ENCODE measurements around the gene FA2H. TPM values are rescaled to one million over a fixed set of nuclear protein-coding genes. Genes with fewer than 3 reads are reported as not detected.
A peak's percentile ranks its signal among the peaks of the same experiment; 100 is the strongest.

Gene FA2H
- polyA plus RNA-seq, 3 donors = 2.6 to 3.7 (median 2.9) TPM

DNA sequence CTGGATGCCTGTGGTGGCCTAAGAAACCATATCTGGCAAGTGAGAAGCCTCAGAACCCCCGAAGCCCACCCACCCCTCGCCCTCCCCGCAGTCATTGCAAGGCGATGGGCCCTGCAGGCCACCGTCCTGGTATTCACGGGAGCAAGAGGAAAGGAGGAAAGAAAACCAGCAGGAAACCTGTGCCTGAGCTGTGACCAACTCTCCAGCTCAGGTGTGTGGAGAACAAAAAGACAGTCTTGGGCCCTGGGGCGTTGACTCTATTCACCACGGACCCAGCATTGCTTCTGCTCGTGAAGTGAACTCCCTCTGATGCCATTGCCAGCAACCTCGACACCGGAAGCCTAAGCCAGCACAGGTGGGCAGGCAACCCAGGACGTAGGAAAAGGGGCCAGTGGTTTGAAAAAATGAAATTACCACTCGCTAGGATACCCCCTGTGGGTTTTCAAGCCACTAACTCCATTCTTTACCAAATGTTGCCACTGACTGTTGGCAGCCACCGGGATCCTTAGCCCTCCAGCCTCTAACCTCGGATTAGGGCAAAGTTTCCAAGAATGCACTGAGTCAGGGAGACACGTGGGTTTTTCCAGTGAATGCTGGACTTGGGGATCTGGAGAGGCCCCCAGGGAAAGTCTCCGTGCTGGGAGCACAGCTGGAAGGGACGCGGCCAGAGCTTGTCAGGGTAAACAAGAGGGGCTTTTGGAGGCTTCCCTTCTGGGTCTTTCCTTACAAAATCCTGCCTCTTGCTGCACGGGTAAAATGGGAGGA, 25.1 kb downstream of the FA2H start:
- no peak for DNase-seq (ENCODE audit: extremely low read depth in 1 of 11, low read depth in 9 of 11, low spot score in 4 of 11)

DNA sequence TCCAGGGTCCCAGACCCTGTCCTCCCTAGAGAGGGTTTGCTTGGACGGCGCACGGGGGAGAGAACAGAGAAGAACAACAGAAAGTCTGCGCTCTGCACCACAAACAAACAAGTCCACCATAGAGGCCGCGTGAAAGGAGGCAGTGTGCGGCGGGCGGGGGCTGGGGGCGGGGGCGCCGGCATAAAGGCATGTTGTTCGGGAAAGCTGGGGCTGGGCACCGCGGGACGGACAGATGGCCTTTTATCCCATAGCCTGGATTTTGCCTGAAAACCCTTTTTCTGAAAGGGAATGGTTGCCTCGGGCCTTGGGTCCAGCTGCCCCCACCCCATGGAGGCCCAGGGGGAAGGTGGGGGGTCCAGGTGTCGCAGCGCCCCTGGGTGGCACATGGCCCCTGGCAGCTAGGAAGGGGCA, 26.0 kb downstream of the FA2H start:
- DNase-seq (ENCODE audit: extremely low read depth in 1 of 11, low read depth in 9 of 11, low spot score in 4 of 11) = no peak

DNA sequence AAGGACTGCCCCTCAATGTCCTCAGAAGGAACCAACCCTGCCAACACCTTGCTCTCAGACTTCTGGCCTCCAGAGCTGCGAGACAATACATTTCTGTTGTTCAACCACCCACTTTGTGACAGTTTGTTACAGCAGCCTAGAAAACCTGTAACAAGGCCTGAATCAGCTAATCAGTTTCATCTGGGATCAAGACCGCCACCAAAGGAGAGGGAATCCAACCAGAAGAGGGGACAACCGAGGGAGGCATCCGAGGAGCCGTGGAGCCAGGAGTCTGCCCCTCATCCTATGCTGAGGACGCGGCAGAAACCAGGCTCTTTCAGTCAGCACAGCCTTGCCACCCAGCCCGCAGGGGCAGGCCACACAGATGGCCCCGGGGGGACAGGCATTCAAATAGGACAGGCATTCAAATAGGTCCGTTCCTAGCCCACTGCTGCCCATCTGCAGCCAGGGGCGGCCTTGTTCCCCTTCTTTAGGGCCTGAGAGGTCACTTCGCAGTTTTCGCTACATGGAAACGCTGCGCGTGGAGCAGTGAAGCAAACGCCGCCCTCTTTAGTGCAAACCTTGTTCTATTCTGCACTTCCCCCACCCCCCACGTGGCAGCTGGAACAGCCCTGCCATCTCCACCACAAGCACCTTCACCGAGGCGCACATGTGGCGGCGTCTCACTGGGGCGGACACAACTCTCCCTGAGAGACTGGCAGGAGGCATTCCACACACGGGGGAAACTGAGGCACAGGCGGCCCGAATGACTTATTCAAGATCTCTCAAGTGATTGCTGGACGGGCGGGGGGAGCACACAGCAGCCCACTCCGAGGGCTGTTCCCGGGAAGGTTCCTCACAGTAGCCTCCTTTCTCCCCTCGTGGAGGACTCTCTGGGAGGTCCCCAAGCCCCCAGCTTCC, 26.7 kb downstream of the FA2H start:
- no peak for DNase-seq (ENCODE audit: extremely low read depth in 1 of 11, low read depth in 9 of 11, low spot score in 4 of 11)

DNA sequence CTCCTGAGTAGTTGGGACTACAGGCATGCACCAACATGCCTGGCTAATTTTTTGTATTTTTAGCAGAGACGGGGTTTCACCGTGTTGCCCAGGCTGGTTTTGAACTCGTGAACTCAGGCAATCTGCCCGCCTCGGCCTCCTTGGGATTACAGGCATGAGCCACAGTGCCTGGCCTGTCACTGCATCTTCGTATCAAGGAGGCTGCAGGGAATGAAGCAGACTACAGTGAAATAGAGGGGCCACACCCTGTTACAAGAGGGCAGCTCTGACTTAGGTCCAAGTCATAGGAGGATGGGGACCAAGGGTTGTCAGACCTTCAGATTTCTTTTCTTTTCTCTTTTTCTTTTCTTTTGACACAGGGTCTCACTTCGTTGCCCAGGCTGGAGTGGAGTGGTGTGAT, 28.7 kb downstream of the FA2H start:
- DNase-seq (ENCODE audit: extremely low read depth in 1 of 11, low read depth in 9 of 11, low spot score in 4 of 11) = no peak

DNA sequence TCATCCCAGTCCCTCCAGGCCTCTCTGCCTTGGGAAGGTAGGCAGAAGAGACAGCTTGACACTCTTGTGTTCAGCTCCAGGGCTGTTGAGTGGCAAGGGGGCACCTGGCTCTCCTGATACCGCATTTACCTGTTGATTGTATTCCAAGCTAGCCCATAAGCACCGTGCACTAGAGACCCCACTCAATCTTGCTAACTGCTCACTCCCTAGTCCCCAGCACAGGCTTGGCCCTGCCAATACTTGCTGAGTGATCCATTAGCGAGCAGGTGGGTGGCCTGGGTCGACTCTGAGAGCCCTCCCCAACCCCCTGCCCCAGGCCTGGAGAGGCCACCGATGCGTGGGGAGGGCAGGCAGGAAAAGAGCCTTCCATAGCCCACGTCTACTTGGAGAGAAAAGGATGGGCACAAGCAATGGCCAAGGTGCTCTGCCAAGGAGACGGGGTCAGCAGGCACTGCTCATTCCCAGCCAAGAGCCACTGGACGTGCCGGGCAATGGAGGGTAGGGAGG, 29.5 kb downstream of the FA2H start:
- no peak for DNase-seq (ENCODE audit: extremely low read depth in 1 of 11, low read depth in 9 of 11, low spot score in 4 of 11)

GRCh38 chr16:74744566-74744965, 30.1 kb downstream of the FA2H start:
- no peak for DNase-seq (ENCODE audit: extremely low read depth in 1 of 11, low read depth in 9 of 11, low spot score in 4 of 11)

DNA sequence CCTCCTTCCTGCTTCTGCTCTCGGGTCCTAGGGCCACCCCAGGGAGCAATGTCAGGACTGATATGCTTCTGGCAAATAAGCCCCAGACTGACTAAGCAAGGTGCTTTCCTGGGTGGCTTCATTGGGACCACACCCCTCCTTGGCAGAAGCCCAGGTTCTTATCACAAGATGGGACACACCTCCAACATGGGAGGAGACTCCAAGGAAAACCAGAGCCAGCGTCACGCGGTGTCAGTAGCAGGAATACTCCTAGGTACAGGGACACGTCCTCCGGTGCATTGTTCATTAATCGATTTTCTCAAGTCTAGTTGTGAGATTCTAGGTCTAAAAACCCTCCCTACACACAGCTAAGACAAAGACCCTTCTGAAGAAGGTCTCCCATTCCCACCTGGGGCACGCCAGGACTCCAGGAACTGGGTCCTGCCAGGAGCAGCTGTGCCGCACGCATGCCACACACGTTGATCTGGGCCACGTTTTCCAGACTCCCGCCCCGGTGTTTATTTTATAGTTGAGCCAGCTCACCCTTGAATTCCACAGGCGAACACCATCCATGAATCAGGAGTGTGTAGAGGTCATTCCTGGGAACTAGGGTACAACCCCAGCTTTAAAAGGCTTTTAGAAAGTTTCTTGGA, 30.8 kb downstream of the FA2H start:
- peak in 5 of 11 donors; percentile 51 to 63 (median 58) for DNase-seq (ENCODE audit: extremely low read depth in 1 of 11, low read depth in 9 of 11, low spot score in 4 of 11)

DNA sequence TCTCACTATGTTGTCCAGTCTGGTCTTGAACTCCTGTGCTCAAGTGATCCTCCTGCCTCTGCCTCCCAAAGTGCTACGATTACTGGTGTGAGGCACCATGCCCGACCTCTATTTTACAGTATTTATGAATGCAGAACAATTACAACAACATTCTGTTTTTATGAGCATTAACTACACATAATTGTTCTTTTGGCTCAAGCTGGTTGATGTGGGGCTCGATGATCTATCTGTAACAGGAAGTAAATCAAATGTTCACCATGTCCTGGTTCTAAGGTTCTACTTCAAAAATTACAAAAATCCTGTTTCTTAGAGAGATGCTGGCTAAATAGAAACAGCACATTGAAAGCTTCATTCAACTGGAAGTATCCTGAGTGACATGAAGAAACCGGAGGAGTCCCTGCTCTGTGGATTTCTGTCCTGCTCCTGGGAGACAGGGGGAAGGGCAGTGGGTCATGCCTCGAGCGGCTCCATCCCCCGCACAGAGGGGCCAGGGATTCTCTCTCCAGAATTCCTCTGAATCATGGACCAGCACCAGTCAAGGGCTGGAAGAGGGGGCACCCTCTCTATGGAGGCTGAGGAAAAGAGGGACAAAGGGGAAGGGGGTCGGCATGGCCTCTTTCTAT, 31.5 kb downstream of the FA2H start:
- DNase-seq (ENCODE audit: extremely low read depth in 1 of 11, low read depth in 9 of 11, low spot score in 4 of 11) = no peak

DNA sequence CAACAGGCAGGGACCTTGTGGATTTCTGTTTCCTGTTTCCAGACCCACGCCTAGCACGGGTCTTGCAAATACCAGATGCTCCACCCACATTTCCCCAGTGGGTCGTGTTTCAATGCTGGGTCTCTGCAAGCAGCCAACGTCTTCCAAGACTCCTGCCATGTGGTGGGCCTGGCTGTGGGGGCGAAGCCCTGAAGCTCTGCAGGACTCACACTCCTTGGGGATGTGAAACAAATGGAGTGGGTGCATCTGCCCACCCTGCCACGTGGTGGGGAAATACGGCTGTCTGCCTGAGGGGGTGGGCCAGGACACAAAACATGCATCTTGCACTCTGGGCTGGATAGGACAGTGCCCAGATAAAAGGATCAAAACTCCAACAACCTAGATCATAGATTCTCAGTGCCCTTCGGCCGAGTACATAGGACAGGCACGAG, 32.6 kb downstream of the FA2H start:
- no peak for DNase-seq (ENCODE audit: extremely low read depth in 1 of 11, low read depth in 9 of 11, low spot score in 4 of 11)

DNA sequence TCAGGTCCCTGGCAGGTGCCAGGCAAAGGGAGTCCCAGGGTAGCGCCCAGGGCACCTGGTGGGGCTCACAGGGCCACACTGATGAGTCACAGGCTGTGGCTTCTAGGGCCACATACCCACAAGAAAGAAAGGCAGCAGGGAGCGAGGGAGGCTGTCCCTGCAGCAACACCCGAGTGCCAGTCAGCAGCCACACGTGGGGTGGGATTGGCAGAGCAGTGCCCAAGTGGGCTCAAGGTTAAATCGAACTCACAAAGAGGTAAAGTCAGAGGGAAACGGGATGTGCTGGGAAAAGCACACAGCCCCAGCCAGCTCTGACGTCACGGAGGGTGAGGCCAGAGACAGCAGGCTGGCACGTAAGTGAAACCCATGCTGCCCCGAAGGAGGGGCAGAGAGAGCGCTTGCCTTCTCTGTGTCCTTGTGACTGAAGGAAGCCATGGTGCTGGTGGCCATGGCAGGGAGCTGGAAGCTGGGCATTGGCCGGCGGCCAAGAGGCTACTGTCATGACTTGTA, 33.8 kb downstream of the FA2H start:
- no peak for DNase-seq (ENCODE audit: extremely low read depth in 1 of 11, low read depth in 9 of 11, low spot score in 4 of 11)

DNA sequence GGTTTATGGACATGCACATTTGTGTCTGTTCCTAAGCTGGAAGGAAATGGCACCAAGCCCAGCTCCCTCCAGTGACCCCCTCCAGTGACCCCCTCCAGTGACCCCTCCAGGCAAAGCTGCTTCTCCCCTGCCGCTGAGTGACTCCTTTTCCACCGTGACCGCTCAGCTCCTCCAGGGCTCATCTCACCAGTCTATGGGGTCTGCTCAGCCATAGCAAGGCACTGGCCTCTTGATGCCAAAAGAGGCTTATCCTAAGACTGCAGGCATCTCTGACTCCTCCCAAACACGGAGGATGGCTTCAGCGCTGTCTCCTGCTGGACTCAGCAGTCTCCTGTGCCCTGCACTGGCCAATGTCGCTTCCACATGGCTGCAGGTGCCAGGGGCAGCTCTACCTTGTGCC, 35.3 kb downstream of the FA2H start:
- no peak for DNase-seq (ENCODE audit: extremely low read depth in 1 of 11, low read depth in 9 of 11, low spot score in 4 of 11)

- DNase-seq (ENCODE audit: extremely low read depth in 1 of 11, low read depth in 9 of 11, low spot score in 4 of 11) = no peak
These were observed 35.8 kb downstream of the FA2H start for GRCh38 chr16:74738816-74739215.

GRCh38 chr16:74738113-74738541, 36.5 kb downstream of the FA2H start:
- DNase-seq (ENCODE audit: extremely low read depth in 1 of 11, low read depth in 9 of 11, low spot score in 4 of 11) = no peak

- DNase-seq (ENCODE audit: extremely low read depth in 1 of 11, low read depth in 9 of 11, low spot score in 4 of 11) = no peak
These were observed 37.1 kb downstream of the FA2H start for GRCh38 chr16:74737521-74737920.

DNA sequence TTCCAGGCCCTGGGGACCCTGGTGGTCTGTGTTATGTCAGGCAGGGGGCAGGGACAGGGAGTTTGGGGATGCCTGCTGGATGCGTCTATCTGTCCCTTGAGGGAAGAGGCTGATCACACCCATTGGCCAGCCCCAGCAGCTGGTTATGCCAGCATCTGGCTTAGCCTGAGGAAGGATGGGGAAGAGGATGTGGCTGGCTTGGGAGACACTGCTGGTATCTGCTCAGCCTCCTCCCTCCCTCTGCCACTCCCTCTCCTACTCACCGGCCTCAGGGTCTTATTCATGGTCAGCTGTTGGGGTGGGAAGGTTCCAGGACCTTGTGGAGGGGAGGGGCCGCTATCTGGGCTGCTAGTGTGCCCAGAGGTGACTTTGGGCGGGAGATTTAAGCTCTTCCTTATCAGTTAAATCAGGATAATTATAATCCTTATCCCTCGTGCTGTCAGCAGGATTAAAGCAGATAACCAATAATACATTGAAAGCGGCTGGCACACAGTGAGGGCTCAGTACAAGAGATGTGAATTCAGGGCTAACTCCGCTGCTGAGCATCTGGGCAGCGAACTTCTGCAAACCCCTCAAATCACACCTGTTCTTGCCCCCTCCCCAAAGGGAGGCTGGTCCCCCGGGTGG, 38.0 kb downstream of the FA2H start:
- no peak for DNase-seq (ENCODE audit: extremely low read depth in 1 of 11, low read depth in 9 of 11, low spot score in 4 of 11)

- DNase-seq (ENCODE audit: extremely low read depth in 1 of 11, low read depth in 9 of 11, low spot score in 4 of 11) = no peak
These were observed 39.1 kb downstream of the FA2H start for GRCh38 chr16:74735554-74735953.

DNA sequence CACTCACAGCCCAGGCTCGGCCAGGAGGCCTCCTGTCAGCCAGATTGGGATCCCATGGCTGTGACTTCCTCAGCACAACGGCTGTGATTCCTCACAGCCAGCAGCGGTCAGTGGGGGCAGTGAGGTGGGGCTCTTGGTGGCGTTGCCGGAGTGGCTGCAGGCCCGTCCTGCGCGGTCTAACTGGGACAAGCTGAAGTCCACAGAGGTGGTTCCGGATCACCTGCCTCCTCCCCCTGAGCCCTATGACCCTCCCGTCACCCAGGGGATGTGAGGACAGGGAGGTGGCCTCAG, 39.5 kb downstream of the FA2H start:
- DNase-seq (ENCODE audit: extremely low read depth in 1 of 11, low read depth in 9 of 11, low spot score in 4 of 11) = peak in 2 of 11 donors; percentile 21 to 36

GRCh38 chr16:74734361-74735161, 40.1 kb downstream of the FA2H start:
- DNase-seq (ENCODE audit: extremely low read depth in 1 of 11, low read depth in 9 of 11, low spot score in 4 of 11) = peak in 2 of 11 donors; percentile 42 to 49
